ENCODE results near the gene NR2F6.

GRCh38 chr19:17210296-17210695 lies 35.4 kb downstream of the NR2F6 start:
- TF ChIP-seq PATZ1 (tag by site-specific recombination; IDR thresholded peaks at IDR 0.05) = no peak
- no peak for TF ChIP-seq SALL2 (tag by site-specific recombination; IDR thresholded peaks at IDR 0.05; ENCODE audit: borderline replicate concordance)
- no peak for TF ChIP-seq ZBTB1 (tag by site-specific recombination; IDR thresholded peaks at IDR 0.05)
- no peak for TF ChIP-seq ELK4 (IDR thresholded peaks at IDR 0.05; ENCODE audit: borderline replicate concordance, low read depth, low read length)
- no peak for TF ChIP-seq CTCF (tag by site-specific recombination; IDR thresholded peaks at IDR 0.05)
- no peak for TF ChIP-seq ZNF558 (tag by site-specific recombination; IDR thresholded peaks at IDR 0.05)
- no peak for TF ChIP-seq BCL11A (tag by site-specific recombination; IDR thresholded peaks at IDR 0.05; ENCODE audit: low read depth)
- no peak for TF ChIP-seq ZNF138 (tag by site-specific recombination; IDR thresholded peaks at IDR 0.05; ENCODE audit: borderline replicate concordance)
- TF ChIP-seq ZNF112 (tag by site-specific recombination; IDR thresholded peaks at IDR 0.05) = no peak
- TF ChIP-seq ZNF423 (tag by site-specific recombination; IDR thresholded peaks at IDR 0.05) = no peak
- TF ChIP-seq AEBP2 (tag by site-specific recombination; IDR thresholded peaks at IDR 0.05; ENCODE audit: borderline replicate concordance) = no peak
- TF ChIP-seq ZNF548 (tag by site-specific recombination; IDR thresholded peaks at IDR 0.05) = no peak
- no peak for TF ChIP-seq PRDM10 (tag by site-specific recombination; IDR thresholded peaks at IDR 0.05)
- TF ChIP-seq ZBTB17 (tag by site-specific recombination; IDR thresholded peaks at IDR 0.05) = no peak

All from HEK293 (cell line).